Mucosa of descending colon (tissue), 3 donors: ENCODE data around the gene PRPF40B. TPM values are rescaled to one million over a fixed set of nuclear protein-coding genes. Genes with fewer than 3 reads are reported as not detected.

ENCODE experiments used
- ATAC-seq: fragments of 200-7000 bp; cut with Tn5 transposase; one replicate; pipeline ENCODE4 v1.9.1; 2020; ENCODE audit warnings: mild to moderate bottlenecking, moderate library complexity
- DNase-seq, 3 donors: peaks; one replicate each; pipeline ENCODE4 v3.0.0-alpha.2; 2020
- H3K36me3 ChIP-seq: fragments of 200-600 bp; one replicate; pipeline ENCODE4 v1.8.0; 2021; ENCODE audit warnings: low read depth, mild to moderate bottlenecking
- H3K4me1 ChIP-seq: fragments of 200-600 bp; one replicate; pipeline ENCODE4 v1.8.0; 2021; ENCODE audit warnings: low read depth, mild to moderate bottlenecking
- H3K4me3 ChIP-seq: fragments of 200-600 bp; one replicate; pipeline ENCODE4 v1.8.0; 2021; ENCODE audit warnings: mild to moderate bottlenecking
- H3K9me3 ChIP-seq: fragments of 200-600 bp; one replicate; pipeline ENCODE4 v1.8.0; 2021; ENCODE audit warnings: mild to moderate bottlenecking
- CTCF ChIP-seq: fragments of 200-600 bp; IDR thresholded peaks from one replicate; pipeline ENCODE4 v1.8.0; 2022; ENCODE audit warnings: antibody characterized with exemption, mild to moderate bottlenecking
- intact Hi-C, 2 donors: fragments of 100-400 bp; cut with DNase I in 1 of 2; cut with micrococcal nuclease in 1 of 2; formaldehyde crosslinking; loops; one replicate each; pipeline versions ENCODE4 v1.11.0 to v1.11.1; 2022; cut with DNase I, micrococcal nuclease
- total RNA-seq, 3 donors: library from RNA; stranded (reverse); fragmentation: NEBNext Ultra II Directional in 2 of 3; extraction: Animal tissue kit (Norgen Biotek cat#: 25700) in 2 of 3; gene quantifications; one replicate each; pipeline versions ENCODE4 v1.2.1 to v1.2.4, GENCODE V29; 2021 to 2023
- donor health status: DM: no; HTN: no; CAD: no; lungs with moderate emphysema.
- donor health status: DM: no; HTN: no; CAD: no.
- donor health status: DM: no; HTN: yes; CAD: no.

The PRPF40B gene
- total RNA-seq, 3 donors from 2014 or later, result 11.5 to 27.2 (median 12.7) TPM

GRCh38 chr12:49664591-49665239, 41.4 kb downstream of the PRPF40B start:
- DNase-seq (no peak), ATAC-seq (peak; percentile 11)
- H3K9me3 ChIP-seq, result no peaks in the 10 kb centered on the region
- H3K36me3 ChIP-seq, result no peaks in the 10 kb centered on the region
- intact Hi-C loops, result no loop called here
- no peak for TF ChIP-seq CTCF
- H3K4me3 ChIP-seq, result no peak overlapping the region
- peaks cover 10% of the 10 kb centered on the region for H3K4me1 ChIP-seq

GRCh38 chr12:49665384-49665783, 42.0 kb downstream of the PRPF40B start:
- Histone ChIP-seq H3K4me3 (no peak overlapping the region), H3K9me3 (no peaks in the 10 kb centered on the region), H3K36me3 (no peaks in the 10 kb centered on the region), H3K4me1 (peaks cover 10% of the 10 kb centered on the region)
- no peak for TF ChIP-seq CTCF
- ATAC-seq (no peak), DNase-seq (no peak)
- intact Hi-C loops, result no loop called here

- Histone ChIP-seq H3K4me1 (peaks cover 11% of the 10 kb centered on the region), H3K36me3 (no peaks in the 10 kb centered on the region), H3K9me3 (no peaks in the 10 kb centered on the region), H3K4me3 (no peak overlapping the region)
- intact Hi-C loops, result no loop called here
- no peak for ATAC-seq
- no peak for DNase-seq
- TF ChIP-seq CTCF, result no peak
Measured at GRCh38 chr12:49666176-49666575, 42.8 kb downstream of the PRPF40B start.

GRCh38 chr12:49667325-49668090, 44.1 kb downstream of the PRPF40B start:
- DNase-seq (no peak), ATAC-seq (no peak)
- Histone ChIP-seq H3K9me3 (no peaks in the 10 kb centered on the region), H3K4me3 (no peak overlapping the region), H3K36me3 (no peaks in the 10 kb centered on the region), H3K4me1 (peaks cover 17% of the 10 kb centered on the region)
- TF ChIP-seq CTCF, result no peak
- intact Hi-C loops, result no loop called here

- TF ChIP-seq CTCF, result no peak
- intact Hi-C loops, result no loop called here
- no peaks in the 10 kb centered on the region for H3K9me3 ChIP-seq
- H3K4me3 ChIP-seq, result no peak overlapping the region
- no peaks in the 10 kb centered on the region for H3K36me3 ChIP-seq
- peaks cover 27% of the 10 kb centered on the region for H3K4me1 ChIP-seq
- no peak for DNase-seq
- no peak for ATAC-seq
Measured at GRCh38 chr12:49669796-49670195, 46.4 kb downstream of the PRPF40B start.
